Activated CD8-positive, alpha-beta memory T cell treated with anti-CD3 and anti-CD28 coated beads for 24 hours (primary cell): ENCODE measurements around the gene GDPD5.

Experiments
- DNase-seq: peaks from one replicate; pipeline ENCODE4 v3.0.0-alpha.2; 2020

The GDPD5 gene

DNA sequence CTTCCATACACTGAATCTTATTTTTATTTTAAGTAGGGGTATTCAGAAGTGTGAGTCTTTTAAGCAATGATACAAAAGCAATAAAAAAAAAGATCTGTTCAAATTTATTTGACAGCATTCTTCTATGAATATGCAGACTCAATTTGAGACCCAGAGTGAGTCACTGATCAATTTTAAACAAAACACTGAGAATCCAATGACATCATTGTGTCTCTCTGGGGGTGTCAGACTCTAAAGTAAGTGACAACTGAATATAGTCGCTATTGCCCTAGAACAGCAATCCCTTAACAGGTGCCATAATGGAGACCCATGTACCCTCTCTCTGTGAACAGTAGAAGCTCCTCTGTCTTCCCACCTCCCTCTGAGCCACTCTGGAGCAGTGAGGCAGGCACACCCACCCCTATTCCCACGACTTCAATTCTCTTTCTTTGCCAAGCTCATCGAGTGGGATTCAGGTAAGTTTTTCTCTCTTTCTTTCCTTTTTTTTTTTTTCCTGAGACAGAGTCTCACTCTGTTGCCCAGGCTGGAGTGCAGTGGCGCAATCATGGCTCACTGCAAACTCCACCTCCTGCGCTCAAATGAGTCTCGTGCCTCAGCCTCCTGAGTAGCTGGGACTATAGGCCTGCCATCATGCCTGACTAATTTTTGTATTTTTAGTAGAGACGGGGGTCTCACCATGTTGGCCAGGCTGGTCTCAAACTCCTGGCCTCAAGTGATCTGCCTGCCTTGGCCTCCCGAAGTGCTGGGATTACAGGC lies 131.5 kb downstream of the GDPD5 start:
- DNase-seq: no peak

GRCh38 chr11:75389925-75390324 lies 135.8 kb downstream of the GDPD5 start:
- DNase-seq: no peak

DNA sequence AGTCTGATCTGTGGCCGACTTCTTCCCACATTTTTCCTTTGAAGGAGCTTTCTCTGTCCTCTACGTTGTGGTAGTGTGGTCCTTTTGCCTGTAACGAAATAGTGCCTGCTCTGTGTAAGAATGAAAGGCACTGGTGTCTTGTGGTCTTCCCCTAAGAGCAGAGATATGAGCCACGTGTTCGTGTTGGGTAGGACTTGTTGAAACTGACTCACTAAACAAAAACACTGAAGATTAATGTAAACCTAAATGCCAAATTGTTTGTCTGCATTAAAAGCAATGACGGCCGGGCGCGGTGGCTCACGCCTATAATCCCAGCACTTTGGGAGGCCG lies 136.5 kb downstream of the GDPD5 start:
- DNase-seq: no peak

- DNase-seq: peak; percentile 83
These were observed 137.1 kb downstream of the GDPD5 start for GRCh38 chr11:75388386-75389275.

GRCh38 chr11:75387736-75388294 lies 137.9 kb downstream of the GDPD5 start:
- DNase-seq: no peak

DNA sequence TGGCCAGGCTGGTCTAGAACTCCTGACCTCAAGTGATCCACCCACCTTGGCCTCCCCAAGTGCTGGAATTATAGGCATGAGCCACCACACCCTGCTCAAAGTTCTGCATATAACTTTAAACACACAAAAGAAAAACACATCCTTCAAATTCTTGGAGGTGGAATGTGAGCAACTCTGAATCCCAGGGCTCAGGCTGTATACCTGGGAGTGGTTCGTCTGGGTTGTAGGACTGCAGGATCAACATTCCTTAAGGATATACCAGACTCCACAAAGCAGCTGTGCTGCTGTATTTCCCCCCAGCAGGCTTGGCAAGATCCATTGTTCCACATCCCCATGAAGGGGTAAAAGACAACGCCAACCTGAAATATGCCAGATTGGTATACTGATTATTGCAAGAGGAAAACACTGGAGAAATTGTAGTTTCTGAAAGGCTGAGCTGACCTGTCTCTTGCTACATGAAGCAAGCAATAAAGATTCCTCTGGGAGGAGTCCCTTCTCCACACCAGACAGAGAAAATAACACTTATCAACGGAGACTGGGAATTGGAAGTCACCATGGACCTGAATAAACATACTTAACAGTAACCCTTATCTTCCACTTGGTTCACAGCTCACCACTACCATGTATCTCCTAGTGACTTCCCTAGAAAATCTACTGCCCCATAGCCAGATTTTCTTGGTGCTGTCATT lies 138.7 kb downstream of the GDPD5 start:
- no peak for DNase-seq
